Measurements from ENCODE around the gene PIK3R6. TPM values are rescaled to one million over a fixed set of nuclear protein-coding genes. Genes with fewer than 3 reads are reported as not detected.
"Not testable (repeated sequence)": the region's sequence is repeated elsewhere in the genome, so short reads cannot be mapped to it uniquely, and the experiment has no call there.

Gene PIK3R6
- total and polyA plus RNA-seq, 10 of the 15 experiments (the other 5 are each of a cell fraction or from before 2014, with no cell fraction given) = 6.7 to 146 (median 68.2) TPM

DNA sequence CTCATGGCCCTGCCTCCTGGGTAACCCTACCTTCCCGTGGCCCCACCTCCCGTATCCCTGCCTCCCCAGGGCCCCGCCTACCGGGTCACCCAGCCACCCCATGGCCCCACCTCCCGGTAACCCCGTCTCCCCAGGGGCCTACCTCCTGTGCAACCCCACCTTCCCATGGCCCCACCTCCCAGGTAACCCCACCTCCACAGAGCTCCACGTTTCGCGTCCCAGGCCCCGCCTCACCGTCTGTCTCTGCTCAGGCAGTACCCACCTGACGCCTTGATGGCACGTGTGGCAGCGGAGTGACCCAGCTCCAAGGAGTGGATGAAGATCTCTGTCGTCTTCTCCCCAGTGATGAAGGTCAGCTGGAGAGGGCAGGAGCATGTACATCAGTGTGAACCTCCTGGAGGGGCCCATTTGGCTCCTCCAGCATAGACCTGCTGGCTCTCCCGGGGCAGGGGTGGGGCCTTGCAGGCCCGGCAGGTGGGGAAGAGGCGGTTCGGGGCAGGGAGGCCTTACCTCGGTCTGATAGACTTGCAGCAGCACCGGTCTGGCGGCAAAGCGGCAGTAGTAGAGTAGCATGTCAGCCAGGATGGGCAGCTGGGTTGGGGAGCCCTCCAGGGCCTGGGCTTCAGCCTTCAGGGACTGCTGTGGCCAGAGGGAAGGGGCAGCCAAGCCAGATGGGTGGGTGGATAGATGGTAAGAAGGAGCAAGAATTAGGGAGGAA is 18.7 kb upstream of the PIK3R6 start:
- no peak overlapping the region for H3K4me3 ChIP-seq
- POLR2A ChIA-PET = interaction anchor here (0.7 kb wide), 1 partner anchor 9 kb away, joined by 3 read pairs; no protein-coding TSS in a partner anchor
- intact Hi-C loops (cut with micrococcal nuclease; ENCODE audit: unreplicated experiment) (no loop called here), in situ Hi-C loops (cut with MboI) (no loop called here)
- H2AFZ ChIP-seq (ENCODE audit: control insufficient read depth, low read depth, low read length) = no peak overlapping the region
- H3K4me1 ChIP-seq (ENCODE audit: control insufficient read depth, insufficient read depth, low read length) = no peaks in the 10 kb centered on the region
- 99% methylated on average over 18 of the region's 23 CpGs for WGBS (ENCODE audit: insufficient coverage, insufficient replicate concordance, low lambda C conversion rate, missing lambda C conversion rate)
- H3K27me3 ChIP-seq (replicated peaks in 1 of 2; ENCODE audit: control insufficient read depth in 2 of 2, insufficient read depth in 2 of 2, low read length in 1 of 2) = no peaks in the 10 kb centered on the region
- RAD21 ChIA-PET (ENCODE audit: unreplicated experiment) = interaction anchor here (1.3 to 1.4 kb wide), 2 partner anchors 9 to 140 kb away, joined by 3 read pairs; no protein-coding TSS in a partner anchor
- H3K9ac ChIP-seq (ENCODE audit: control insufficient read depth, insufficient read depth, low read length) = no peak overlapping the region
- CTCF ChIA-PET = no interaction called here
- H3K79me2 ChIP-seq (ENCODE audit: control insufficient read depth, insufficient read depth, low read length) = no peaks in the 10 kb centered on the region
- no peaks in the 10 kb centered on the region; the same call in 2 of the 3 replicates for H3K9me3 ChIP-seq (replicated peaks; ENCODE audit: control insufficient read depth, insufficient read depth, low read length)
- TF ChIP-seq DPF2 (IDR thresholded peaks at IDR 0.05) = no peak
- no peak for TF ChIP-seq MXI1 (IDR thresholded peaks at IDR 0.05; ENCODE audit: low read depth, low read length)
- TF ChIP-seq POLR2A (IDR thresholded peaks at IDR 0.05; ENCODE audit: low read depth, low read length) = 0 out of 2 replicates have a peak, but pooled peaks have one; percentile 3
- TF ChIP-seq CEBPB (IDR thresholded peaks at IDR 0.05; ENCODE audit: borderline replicate concordance in 1 of 2, low read depth in 2 of 2, low read length in 2 of 2) = no peak
- TF ChIP-seq MTA2 (IDR thresholded peaks at IDR 0.05; ENCODE audit: low read depth) = no peak
- peaks cover 33 to 65% of the 10 kb centered on the region in 2 experiments; a peak in 3 of 4 replicates for H3K36me3 ChIP-seq (ENCODE audit: control insufficient read depth in 2 of 2, insufficient read depth in 2 of 2, low read length in 1 of 2)
- no peak overlapping the region for H3K4me2 ChIP-seq (ENCODE audit: control insufficient read depth, insufficient read depth)
- FAIRE-seq = no peak
- no TSS peak for BruUV-seq (replicated peaks)
- H3K27ac ChIP-seq (ENCODE audit: control insufficient read depth, insufficient read depth) = no peak overlapping the region
- no peak for ATAC-seq
- SMC1A ChIA-PET (ENCODE audit: uncharacterized antibody, unreplicated experiment) = interaction anchor here (1.8 kb wide), 1 partner anchor 21 kb away, joined by 5 read pairs; no protein-coding TSS in a partner anchor
- no peaks in the 10 kb centered on the region for H4K20me1 ChIP-seq (ENCODE audit: control insufficient read depth, insufficient read depth)
- DNase-seq (ENCODE audit: low read depth, low spot score) = no peak

DNA sequence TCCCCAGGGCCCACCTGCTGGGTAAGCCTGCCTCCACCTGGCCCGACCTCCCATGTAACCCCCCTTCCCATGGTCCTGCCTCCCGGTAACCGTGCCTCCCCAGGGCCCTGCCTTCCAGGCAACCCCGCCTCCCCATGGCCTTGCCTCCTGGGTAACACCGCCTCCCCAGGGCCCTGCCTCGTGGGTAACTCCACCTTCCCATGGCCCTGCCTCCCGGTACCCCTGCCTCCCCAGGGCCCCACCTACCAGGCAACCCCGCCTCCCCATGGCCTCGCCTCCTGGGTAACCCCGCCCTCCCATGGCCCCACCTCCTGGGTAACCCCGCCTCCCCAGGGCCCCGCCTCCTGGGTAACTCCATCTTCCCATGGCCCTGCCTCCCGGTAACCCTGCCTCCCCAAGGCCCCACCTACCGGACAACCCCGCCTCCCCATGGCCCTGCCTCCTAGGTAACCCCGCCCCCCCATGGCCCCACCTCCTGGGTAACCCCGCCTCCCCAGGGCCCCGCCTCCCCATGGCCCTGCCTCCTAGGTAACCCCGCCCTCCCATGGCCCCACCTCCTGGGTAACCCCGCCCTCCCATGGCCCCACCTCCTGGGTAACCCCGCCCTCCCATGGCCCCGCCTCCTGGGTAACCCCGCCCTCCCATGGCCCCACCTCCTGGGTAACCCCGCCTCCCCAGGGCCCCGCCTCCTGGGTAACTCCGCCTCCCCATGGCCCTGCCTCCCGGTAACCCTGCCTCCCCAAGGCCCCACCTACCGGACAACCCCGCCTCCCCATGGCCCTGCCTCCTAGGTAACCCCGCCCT is 17.9 kb upstream of the PIK3R6 start:
- peaks cover 40 to 67% of the 10 kb centered on the region in 2 experiments; a peak in 3 of 4 replicates for H3K36me3 ChIP-seq (ENCODE audit: control insufficient read depth in 2 of 2, insufficient read depth in 2 of 2, low read length in 1 of 2)
- FAIRE-seq; BruUV-seq (replicated peaks); H3K4me2 ChIP-seq (ENCODE audit: control insufficient read depth, insufficient read depth); RAD21 ChIA-PET (ENCODE audit: unreplicated experiment); H3K27me3 ChIP-seq (replicated peaks in 1 of 2; ENCODE audit: control insufficient read depth in 2 of 2, insufficient read depth in 2 of 2, low read length in 1 of 2); H3K79me2 ChIP-seq (ENCODE audit: control insufficient read depth, insufficient read depth, low read length); CTCF ChIA-PET; H3K9ac ChIP-seq (ENCODE audit: control insufficient read depth, insufficient read depth, low read length); H4K20me1 ChIP-seq (ENCODE audit: control insufficient read depth, insufficient read depth); H3K27ac ChIP-seq (ENCODE audit: control insufficient read depth, insufficient read depth); intact Hi-C loops (cut with micrococcal nuclease; ENCODE audit: unreplicated experiment); DNase-seq (ENCODE audit: low read depth, low spot score); SMC1A ChIA-PET (ENCODE audit: uncharacterized antibody, unreplicated experiment); H3K9me3 ChIP-seq (replicated peaks; ENCODE audit: control insufficient read depth, insufficient read depth, low read length); in situ Hi-C loops (cut with MboI); H2AFZ ChIP-seq (ENCODE audit: control insufficient read depth, low read depth, low read length); POLR2A ChIA-PET; H3K4me3 ChIP-seq; H3K4me1 ChIP-seq (ENCODE audit: control insufficient read depth, insufficient read depth, low read length): not testable (repeated sequence)
- 100% methylated on average over 4 of the region's 30 CpGs for WGBS (ENCODE audit: insufficient coverage, insufficient replicate concordance, low lambda C conversion rate, missing lambda C conversion rate)
- TF ChIP-seq HDGF (IDR thresholded peaks at IDR 0.05) = peak; percentile 51; the same call in 1 of the 2 replicates
- TF ChIP-seq POLR2A (IDR thresholded peaks at IDR 0.05; ENCODE audit: low read depth, low read length) = peak; percentile 17; the same call in 1 of the 2 replicates
- peak; percentile 77 for ATAC-seq

Data from GM12878 (cell line).